Lower leg skin (tissue), 4 donors: ENCODE results near the gene MAMDC2. TPM values are rescaled to one million over a fixed set of nuclear protein-coding genes. Genes with fewer than 3 reads are reported as not detected.

Experiments used
- DNase-seq, 2 donors: peaks; one replicate each; pipeline ENCODE4 v3.0.0-alpha.2; 2019; ENCODE audit warnings: low spot score in 2 of 2
- H3K4me3 ChIP-seq: fragments of 200-600 bp; sonication (generic); 2 replicates; pipeline ENCODE4 v1.5.1; 2017; ENCODE audit warnings: mild to moderate bottlenecking, low read depth; ENCODE audit not compliant: poor library complexity, severe bottlenecking
- POLR2A ChIP-seq, 2 donors: fragments of 450-650 bp; IDR thresholded peaks; one replicate each; pipeline ENCODE4 v1.6.1; 2016 to 2017; ENCODE audit warnings: antibody characterized with exemption in 2 of 2, mild to moderate bottlenecking in 1 of 2, moderate library complexity in 1 of 2
- WGBS, 2 donors: methylation state at CpG; one replicate each; pipeline ENCODE4 v1.1.5; 2018; 5-methylcytosine and 5-hydroxymethylcytosine counted together
- intact Hi-C: fragments of 100-400 bp; cut with DNase I; formaldehyde crosslinking; loops from one replicate; pipeline ENCODE4 v1.15.0; 2023; ENCODE audit warnings: low total_unique reads
- total RNA-seq, 4 donors: library from RNA; depleted of rRNA; stranded (reverse); fragments of >200 nt; gene quantifications; one replicate each; pipeline ENCODE4 v1.1.0, GENCODE V29; 2016
- TF ChIP-seq, protein P1 (sequence below), 3 donors: fragments of 450-650 bp; IDR thresholded peaks; one replicate each; pipeline ENCODE4 v1.5.1; 2016; ENCODE audit warnings: antibody characterized with exemption in 3 of 3, mild to moderate bottlenecking in 3 of 3, moderate library complexity in 2 of 3

MAMDC2 gene
- total RNA-seq, 4 donors from 2014 or later = 5.7 to 14.1 (median 9.9) TPM

GRCh38 chr9:70142101-70142500 lies 98.5 kb downstream of the MAMDC2 start:
- no peak overlapping the region for H3K4me3 ChIP-seq
- intact Hi-C loops = no loop called here
- TF ChIP-seq, protein P1, sequence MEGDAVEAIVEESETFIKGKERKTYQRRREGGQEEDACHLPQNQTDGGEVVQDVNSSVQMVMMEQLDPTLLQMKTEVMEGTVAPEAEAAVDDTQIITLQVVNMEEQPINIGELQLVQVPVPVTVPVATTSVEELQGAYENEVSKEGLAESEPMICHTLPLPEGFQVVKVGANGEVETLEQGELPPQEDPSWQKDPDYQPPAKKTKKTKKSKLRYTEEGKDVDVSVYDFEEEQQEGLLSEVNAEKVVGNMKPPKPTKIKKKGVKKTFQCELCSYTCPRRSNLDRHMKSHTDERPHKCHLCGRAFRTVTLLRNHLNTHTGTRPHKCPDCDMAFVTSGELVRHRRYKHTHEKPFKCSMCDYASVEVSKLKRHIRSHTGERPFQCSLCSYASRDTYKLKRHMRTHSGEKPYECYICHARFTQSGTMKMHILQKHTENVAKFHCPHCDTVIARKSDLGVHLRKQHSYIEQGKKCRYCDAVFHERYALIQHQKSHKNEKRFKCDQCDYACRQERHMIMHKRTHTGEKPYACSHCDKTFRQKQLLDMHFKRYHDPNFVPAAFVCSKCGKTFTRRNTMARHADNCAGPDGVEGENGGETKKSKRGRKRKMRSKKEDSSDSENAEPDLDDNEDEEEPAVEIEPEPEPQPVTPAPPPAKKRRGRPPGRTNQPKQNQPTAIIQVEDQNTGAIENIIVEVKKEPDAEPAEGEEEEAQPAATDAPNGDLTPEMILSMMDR (IDR thresholded peaks at IDR 0.05) = no peak
- no peak for TF ChIP-seq POLR2A (IDR thresholded peaks at IDR 0.05)
- 72 to 75% methylated on average over 3 of the region's 3 CpGs for WGBS, 2 donors
- DNase-seq = no peak

- no peak for DNase-seq
- WGBS, 2 donors = 82% methylated on average over 3 of the region's 3 CpGs
- no peak overlapping the region for H3K4me3 ChIP-seq
- intact Hi-C loops = no loop called here
- no peak for TF ChIP-seq POLR2A (IDR thresholded peaks at IDR 0.05)
- TF ChIP-seq, protein P1 (IDR thresholded peaks at IDR 0.05) = no peak
Measured at GRCh38 chr9:70143394-70144130, 99.9 kb downstream of the MAMDC2 start.

DNA sequence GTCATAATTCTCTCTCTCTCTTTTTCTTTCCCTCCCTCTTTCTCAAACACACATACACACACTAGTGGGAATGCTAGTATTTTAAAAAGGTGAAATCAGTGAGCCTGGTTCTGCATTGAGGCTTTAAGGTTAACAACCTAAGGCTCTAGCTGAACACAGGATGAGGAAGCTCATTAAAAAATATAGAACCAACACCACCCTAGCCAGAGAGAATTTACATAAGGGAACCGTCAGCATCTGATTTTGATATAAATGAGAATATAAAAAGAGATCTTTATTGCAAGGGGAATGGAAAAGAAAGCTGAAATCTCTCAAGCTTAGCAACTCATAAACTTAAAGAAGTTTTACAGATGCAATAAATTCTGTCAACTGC lies 100.5 kb downstream of the MAMDC2 start:
- intact Hi-C loops = no loop called here
- no peak overlapping the region for H3K4me3 ChIP-seq
- no peak for TF ChIP-seq POLR2A (IDR thresholded peaks at IDR 0.05)
- TF ChIP-seq, protein P1 (IDR thresholded peaks at IDR 0.05) = no peak
- DNase-seq = no peak
- WGBS, 2 donors = 72 to 81% methylated on average over 1 of the region's 1 CpG

DNA sequence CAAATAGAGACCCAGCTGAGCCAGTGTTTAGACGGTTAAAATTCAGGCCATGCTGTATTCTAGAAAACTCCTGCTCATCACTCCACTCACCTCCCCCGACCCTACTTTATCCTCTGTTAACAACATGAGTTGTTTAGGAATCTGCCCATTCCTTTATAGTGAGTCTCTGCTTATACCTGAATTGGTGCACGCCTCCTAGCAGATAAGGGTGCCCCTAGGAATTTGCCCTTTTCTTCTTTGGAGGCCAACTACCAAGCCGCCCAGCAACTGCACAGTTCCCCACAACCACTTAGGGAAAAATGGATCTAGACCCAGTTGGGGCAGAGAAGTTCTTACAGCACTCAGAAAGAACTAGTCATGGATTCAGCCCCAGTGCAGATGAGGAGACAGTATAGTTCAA lies 102.3 kb downstream of the MAMDC2 start:
- H3K4me3 ChIP-seq = no peak overlapping the region
- TF ChIP-seq, protein P1 (IDR thresholded peaks at IDR 0.05) = no peak
- WGBS, 2 donors = 90 to 94% methylated on average over 4 of the region's 4 CpGs
- DNase-seq = no peak
- intact Hi-C loops = no loop called here

- WGBS, 2 donors = 82 to 88% methylated on average over 1 of the region's 1 CpG
- no peak for TF ChIP-seq POLR2A (IDR thresholded peaks at IDR 0.05)
- TF ChIP-seq, protein P1 (IDR thresholded peaks at IDR 0.05) = no peak
- H3K4me3 ChIP-seq = no peak overlapping the region
- intact Hi-C loops = no loop called here
- DNase-seq = no peak
Measured at GRCh38 chr9:70147196-70147595, 103.5 kb downstream of the MAMDC2 start.

DNA sequence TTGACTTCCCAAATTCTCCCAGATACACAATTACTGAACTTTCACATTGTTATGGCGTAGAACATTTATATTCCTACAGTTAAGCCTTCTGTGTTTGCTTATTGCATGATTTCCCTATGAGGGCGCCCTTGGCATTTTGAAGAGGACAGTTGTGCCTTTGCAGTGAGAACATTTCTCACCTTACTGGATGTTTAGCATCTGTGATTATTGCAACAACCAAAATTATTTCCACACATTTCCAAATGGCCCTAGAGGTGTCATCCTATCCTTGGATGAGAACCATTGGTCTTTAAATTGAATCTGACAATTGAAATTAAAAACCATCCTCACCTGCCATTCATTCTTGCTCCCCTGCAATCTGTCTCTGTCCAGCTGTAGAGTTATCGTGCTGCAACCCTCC lies 104.0 kb downstream of the MAMDC2 start:
- intact Hi-C loops = no loop called here
- 92 to 98% methylated on average over 3 of the region's 3 CpGs for WGBS, 2 donors
- H3K4me3 ChIP-seq = no peak overlapping the region
- DNase-seq = no peak
- TF ChIP-seq, protein P1 (IDR thresholded peaks at IDR 0.05) = no peak
- no peak for TF ChIP-seq POLR2A (IDR thresholded peaks at IDR 0.05)
